Measurements from ENCODE around the gene DAD1.

DAD1 gene

DNA sequence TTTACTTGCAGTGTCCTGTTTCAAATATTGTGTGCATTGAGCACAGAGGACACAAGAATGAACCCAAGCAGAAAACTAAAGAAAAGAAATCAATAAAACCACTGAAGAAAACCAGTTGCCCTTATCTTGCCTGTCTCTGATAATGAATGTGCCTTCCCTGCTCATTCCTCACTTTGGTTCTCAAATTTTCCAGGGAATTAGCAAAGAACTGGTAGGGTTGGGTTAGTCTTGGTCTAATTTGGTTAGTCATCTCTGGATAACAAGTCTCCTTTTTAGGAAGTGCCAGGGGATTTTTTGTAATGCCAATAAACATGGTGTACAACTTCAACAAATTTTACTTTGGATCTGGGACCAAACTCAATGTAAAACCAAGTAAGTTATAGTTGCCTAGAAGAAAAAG is 65.7 kb downstream of the DAD1 start:
- no peak for TF ChIP-seq POLR2A (IDR thresholded peaks at IDR 0.05; ENCODE audit: low read length)
- no peak for TF ChIP-seq GATA1 (IDR thresholded peaks at IDR 0.05; ENCODE audit: low read depth, low read length)
- DNase-seq = no peak

DNA sequence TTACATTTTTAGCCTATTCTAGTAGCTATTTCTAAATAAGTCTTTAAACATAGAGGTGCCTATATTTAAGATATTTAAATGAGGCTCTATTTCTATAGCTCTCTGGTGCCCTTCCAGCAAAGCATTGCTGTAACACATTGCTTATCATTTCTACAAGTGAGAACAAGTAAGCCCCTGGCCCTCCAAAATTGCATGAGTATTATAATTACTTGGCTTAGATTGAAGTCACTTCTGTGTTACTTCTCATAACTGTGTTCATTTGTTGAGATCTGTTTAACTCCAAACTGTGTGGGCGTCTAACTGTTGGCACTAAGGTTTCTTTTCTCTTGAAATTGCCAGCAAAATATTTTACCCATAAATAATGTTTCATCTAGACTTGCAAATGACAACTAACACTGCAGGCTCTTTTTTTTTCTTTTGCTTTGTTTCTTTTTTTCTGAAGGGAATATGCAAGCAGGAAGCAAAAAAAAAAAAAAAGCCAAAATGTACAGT is 66.5 kb downstream of the DAD1 start:
- TF ChIP-seq GATA1 (IDR thresholded peaks at IDR 0.05; ENCODE audit: low read depth, low read length) (no peak), POLR2A (IDR thresholded peaks at IDR 0.05; ENCODE audit: low read length) (no peak)
- no peak for DNase-seq

DNA sequence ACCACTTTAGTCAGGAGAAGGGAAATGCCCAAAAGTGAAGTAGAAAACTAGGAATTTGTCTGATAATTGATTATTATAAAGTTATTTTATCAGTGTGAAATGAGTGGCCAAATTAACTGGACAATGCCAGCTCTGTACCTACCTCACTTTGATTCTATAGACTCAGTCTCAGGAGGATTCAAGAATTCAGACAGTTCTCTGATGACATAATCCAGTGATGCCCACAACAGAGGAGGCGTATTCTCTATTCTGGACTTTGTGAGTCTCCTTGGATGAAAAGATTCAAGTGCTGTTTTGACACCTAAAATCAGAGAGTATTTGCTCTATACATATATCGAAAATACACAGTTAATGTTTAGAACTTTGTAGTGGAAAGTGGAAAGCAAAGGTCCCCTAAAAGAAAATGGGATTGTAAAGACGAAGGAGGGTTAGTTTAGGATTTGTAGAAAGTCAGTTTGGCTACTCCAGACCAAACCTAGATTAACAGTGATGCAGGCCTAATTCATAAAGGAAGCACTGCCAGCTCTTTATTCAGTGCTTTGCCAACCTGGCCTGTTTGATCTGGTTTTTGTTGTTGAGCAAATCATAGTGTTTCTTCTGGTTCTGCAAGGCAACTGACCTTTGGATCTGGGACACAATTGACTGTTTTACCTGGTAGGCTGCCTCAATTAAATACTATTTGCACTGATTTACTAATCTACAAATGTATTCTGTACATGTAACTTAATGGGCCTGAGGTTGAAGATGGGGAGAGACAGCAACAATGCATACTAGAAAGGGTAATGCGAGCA is 67.4 kb downstream of the DAD1 start:
- no peak for TF ChIP-seq POLR2A (IDR thresholded peaks at IDR 0.05; ENCODE audit: low read length)
- no peak for TF ChIP-seq GATA1 (IDR thresholded peaks at IDR 0.05; ENCODE audit: low read depth, low read length)
- no peak for DNase-seq

DNA sequence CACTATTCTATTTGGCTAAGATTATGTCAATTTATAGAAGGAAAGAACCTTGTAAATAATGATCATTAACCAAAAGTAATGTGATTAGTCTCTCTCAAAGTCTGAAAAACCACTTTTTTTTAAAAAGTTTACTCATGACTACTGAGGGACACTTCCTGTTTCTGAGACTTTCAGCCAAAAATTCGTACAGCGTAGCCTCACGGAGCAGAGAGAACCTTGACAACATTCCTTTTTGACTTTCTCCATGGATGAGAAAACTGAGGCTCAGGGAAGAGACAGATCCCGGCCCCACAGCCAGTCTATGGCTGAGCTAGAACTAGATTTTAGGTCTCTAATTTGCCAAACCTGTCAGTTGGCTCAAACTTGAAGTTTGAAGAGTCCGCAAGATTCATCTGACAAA is 68.2 kb downstream of the DAD1 start:
- TF ChIP-seq POLR2A (IDR thresholded peaks at IDR 0.05; ENCODE audit: low read length) (no peak), GATA1 (IDR thresholded peaks at IDR 0.05; ENCODE audit: low read depth, low read length) (no peak)
- no peak for DNase-seq

DNA sequence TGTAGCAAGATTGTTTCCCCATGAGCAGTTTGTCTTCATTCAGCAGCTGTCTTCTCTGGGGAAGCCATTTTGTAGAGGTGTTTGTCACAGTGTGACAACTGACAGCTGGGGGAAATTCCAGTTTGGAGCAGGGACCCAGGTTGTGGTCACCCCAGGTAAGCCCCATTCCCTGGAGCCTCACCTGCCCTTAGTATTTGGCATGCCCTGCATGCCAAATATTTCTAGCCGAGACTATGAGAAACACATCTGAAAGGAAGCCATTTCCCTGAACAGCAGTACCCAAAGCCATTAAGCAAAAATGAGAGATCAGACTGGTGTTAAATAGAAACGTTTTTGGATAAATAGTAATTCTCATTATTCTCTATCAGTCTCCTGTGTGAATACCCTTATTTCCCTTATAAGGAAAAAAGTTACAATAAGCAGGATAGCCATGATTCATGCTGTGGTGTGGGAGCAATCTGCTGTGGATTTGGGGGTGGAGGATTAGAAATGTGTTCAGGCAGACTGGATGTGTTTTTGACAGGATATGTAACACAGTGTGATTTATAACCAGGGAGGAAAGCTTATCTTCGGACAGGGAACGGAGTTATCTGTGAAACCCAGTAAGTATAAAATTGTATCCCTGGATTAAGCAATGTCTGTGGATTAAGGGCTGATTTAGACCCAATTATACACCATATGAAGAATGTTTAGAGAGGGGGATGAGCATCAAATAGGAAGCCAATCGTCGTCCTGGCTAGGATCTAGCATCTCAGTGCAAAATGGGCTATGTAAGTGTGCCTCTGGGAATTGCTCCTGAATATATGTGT is 68.9 kb downstream of the DAD1 start:
- TF ChIP-seq GATA1 (IDR thresholded peaks at IDR 0.05; ENCODE audit: low read depth, low read length) (no peak), POLR2A (IDR thresholded peaks at IDR 0.05; ENCODE audit: low read length) (no peak)
- DNase-seq = no peak

DNA sequence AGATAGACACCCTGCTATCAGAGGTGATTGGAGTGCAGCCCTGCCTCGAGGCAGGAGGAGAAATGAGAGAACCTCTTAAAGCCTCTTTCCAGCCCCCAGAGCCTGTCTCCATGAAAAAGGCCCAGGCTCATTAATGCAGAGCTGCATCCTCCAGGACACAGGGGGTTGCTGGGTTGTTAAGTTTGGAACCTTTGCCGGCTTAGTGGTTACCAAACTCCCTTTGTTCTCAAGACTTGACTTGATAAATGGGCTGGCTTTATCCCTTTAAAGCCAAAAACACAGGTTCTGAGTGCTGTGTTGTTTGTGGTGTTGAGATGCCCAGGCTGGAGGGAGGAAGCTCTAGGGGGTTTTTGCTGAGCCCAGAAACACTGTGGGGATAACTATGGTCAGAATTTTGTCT is 71.0 kb downstream of the DAD1 start:
- DNase-seq = no peak
- TF ChIP-seq GATA1 (IDR thresholded peaks at IDR 0.05; ENCODE audit: low read depth, low read length) (no peak), POLR2A (IDR thresholded peaks at IDR 0.05; ENCODE audit: low read length) (no peak)

DNA sequence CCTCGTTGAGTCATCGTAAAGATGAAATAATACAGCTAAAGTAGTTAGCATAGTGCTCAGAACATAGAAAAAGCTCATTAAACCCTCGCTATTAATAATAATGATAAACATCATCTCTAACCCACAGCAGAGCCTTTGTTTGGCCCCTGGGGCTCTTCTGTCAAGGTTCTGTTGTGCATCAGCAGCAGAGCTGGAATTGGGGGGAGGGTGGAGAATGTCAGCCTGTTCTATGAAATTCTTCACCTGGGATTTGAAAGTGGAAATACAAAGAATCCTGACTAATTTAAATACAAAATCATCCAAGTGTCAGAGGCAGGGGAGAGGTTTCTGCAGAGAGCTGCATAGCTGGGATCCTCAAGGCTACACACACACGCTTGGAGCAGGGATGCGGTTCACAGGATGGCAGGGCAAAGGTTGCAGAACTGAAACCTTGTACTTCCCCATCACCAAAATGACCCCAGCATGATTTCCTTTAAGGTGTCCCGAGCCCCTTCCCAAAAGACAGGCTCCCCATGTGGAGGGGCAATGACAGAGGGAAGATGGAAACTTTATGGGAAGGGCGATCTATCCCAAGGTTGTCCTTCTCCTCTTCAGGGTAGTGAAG is 71.8 kb downstream of the DAD1 start:
- no peak for TF ChIP-seq GATA1 (IDR thresholded peaks at IDR 0.05; ENCODE audit: low read depth, low read length)
- TF ChIP-seq POLR2A (IDR thresholded peaks at IDR 0.05; ENCODE audit: low read length) = no peak
- no peak for DNase-seq

DNA sequence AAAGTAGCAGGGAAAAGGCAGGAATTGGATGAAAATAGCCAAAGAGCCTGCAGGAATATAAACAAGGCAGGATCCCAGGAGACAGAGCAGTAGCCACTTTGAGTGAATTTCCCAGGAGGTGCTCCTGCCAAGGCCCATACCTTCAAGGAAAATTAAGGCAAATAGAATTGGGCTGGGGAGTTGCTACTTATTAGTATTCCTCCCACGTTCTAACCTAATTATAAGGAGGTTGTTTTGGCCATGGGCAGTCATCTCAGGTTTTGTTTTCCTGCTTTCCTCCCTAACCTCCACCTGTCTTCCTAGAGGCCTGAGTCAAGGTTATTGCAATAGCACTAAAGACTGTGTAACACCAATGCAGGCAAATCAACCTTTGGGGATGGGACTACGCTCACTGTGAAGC is 73.1 kb downstream of the DAD1 start:
- no peak for TF ChIP-seq GATA1 (IDR thresholded peaks at IDR 0.05; ENCODE audit: low read depth, low read length)
- no peak for TF ChIP-seq POLR2A (IDR thresholded peaks at IDR 0.05; ENCODE audit: low read length)
- no peak for DNase-seq
